ENCODE data around the gene ARRB1. TPM values are rescaled to one million over a fixed set of nuclear protein-coding genes. Genes with fewer than 3 reads are reported as not detected.

The ARRB1 gene
- total RNA-seq, 1 donor from 2014 or later = 32.8 TPM

GRCh38 chr11:75246671-75247350 lies 104.7 kb downstream of the ARRB1 start:
- Mint-ChIP-seq H3K4me3 (no peak overlapping the region), H3K36me3 (no peaks in the 10 kb centered on the region), H3K27ac (no peak overlapping the region), H3K27me3 (peaks cover 65% of the 10 kb centered on the region), H3K4me1 (ENCODE audit: unreplicated experiment) (no peaks in the 10 kb centered on the region), H3K9me3 (no peaks in the 10 kb centered on the region)
- no peak for DNase-seq (ENCODE audit: extremely low spot score, unreplicated experiment)
- TF ChIP-seq CTCF (conservative IDR thresholded peaks at IDR 0.05) = no peak

- Mint-ChIP-seq H3K4me1 (ENCODE audit: unreplicated experiment) (no peaks in the 10 kb centered on the region), H3K9me3 (no peaks in the 10 kb centered on the region), H3K36me3 (no peaks in the 10 kb centered on the region), H3K27ac (no peak overlapping the region), H3K27me3 (peaks cover 61% of the 10 kb centered on the region), H3K4me3 (no peak overlapping the region)
- no peak for TF ChIP-seq CTCF (conservative IDR thresholded peaks at IDR 0.05)
- DNase-seq (ENCODE audit: extremely low spot score, unreplicated experiment) = no peak
Measured at GRCh38 chr11:75246006-75246670, 105.3 kb downstream of the ARRB1 start.

- Mint-ChIP-seq H3K27ac (no peak overlapping the region), H3K9me3 (no peaks in the 10 kb centered on the region), H3K36me3 (no peaks in the 10 kb centered on the region), H3K4me3 (no peak overlapping the region), H3K4me1 (ENCODE audit: unreplicated experiment) (no peaks in the 10 kb centered on the region), H3K27me3 (peaks cover 61% of the 10 kb centered on the region)
- TF ChIP-seq CTCF (conservative IDR thresholded peaks at IDR 0.05) = no peak
- no peak for DNase-seq (ENCODE audit: extremely low spot score, unreplicated experiment)
Measured at GRCh38 chr11:75245356-75246005, 106.0 kb downstream of the ARRB1 start.

- DNase-seq (ENCODE audit: extremely low spot score, unreplicated experiment) = no peak
Measured at GRCh38 chr11:75244052-75244814, 107.2 kb downstream of the ARRB1 start.

More at GRCh38 chr11:75244052-75244814, 107.2 kb downstream of the ARRB1 start:
- Mint-ChIP-seq H3K4me3 (peak overlapping the region; percentile 86), H3K27me3 (peaks cover 64% of the 10 kb centered on the region), H3K36me3 (no peaks in the 10 kb centered on the region), H3K27ac (no peak overlapping the region), H3K4me1 (ENCODE audit: unreplicated experiment) (no peaks in the 10 kb centered on the region), H3K9me3 (no peaks in the 10 kb centered on the region)
- no peak for TF ChIP-seq CTCF (conservative IDR thresholded peaks at IDR 0.05)
